Sigmoid colon (tissue), 4 donors: ENCODE results near the gene ARNT2.

Experiments
- EP300 ChIP-seq, 4 donors: sonication (generic); formaldehyde crosslinking; IDR thresholded peaks; one replicate each; pipeline ENCODE4 v1.6.1; 2017; ENCODE audit warnings: antibody characterized with exemption in 4 of 4
- POLR2A ChIP-seq, 2 donors: fragments of 450-650 bp; IDR thresholded peaks; one replicate each; pipeline ENCODE4 v1.6.1; 2016; ENCODE audit warnings: antibody characterized with exemption in 2 of 2, mild to moderate bottlenecking in 2 of 2, moderate library complexity in 2 of 2
- TF ChIP-seq, protein P1 (sequence below), 4 experiments: fragments of 450-650 bp in 3 of 4; fragments of 200-600 bp in 1 of 4; IDR thresholded peaks; one replicate each; pipeline ENCODE4 v1.5.1; 2016 to 2019; ENCODE audit warnings: antibody characterized with exemption in 4 of 4, mild to moderate bottlenecking in 3 of 4, moderate library complexity in 2 of 4

DNA sequence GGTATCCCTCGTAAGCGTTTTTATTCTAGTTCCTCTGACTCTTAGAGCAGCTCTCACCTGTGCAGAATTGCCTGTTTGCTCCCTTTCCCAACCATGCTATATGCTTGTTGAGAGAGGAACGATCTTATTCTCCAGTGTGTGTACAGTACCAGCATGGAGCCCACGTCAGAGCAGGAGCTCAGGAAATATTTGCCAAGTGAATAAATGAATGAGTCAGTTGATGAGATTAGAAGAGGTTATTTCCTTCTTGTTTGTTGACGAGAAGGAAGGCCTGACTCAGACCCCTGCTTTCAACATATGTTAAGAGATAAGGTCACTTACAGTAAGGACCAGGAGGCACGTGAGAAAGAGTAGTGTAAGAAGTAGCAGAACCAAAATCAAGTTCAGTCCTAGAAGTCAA, 184.6 kb downstream of the ARNT2 start:
- TF ChIP-seq, protein P1, sequence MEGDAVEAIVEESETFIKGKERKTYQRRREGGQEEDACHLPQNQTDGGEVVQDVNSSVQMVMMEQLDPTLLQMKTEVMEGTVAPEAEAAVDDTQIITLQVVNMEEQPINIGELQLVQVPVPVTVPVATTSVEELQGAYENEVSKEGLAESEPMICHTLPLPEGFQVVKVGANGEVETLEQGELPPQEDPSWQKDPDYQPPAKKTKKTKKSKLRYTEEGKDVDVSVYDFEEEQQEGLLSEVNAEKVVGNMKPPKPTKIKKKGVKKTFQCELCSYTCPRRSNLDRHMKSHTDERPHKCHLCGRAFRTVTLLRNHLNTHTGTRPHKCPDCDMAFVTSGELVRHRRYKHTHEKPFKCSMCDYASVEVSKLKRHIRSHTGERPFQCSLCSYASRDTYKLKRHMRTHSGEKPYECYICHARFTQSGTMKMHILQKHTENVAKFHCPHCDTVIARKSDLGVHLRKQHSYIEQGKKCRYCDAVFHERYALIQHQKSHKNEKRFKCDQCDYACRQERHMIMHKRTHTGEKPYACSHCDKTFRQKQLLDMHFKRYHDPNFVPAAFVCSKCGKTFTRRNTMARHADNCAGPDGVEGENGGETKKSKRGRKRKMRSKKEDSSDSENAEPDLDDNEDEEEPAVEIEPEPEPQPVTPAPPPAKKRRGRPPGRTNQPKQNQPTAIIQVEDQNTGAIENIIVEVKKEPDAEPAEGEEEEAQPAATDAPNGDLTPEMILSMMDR (IDR thresholded peaks at IDR 0.05), result no peak
- TF ChIP-seq POLR2A (IDR thresholded peaks at IDR 0.05) (no peak), EP300 (IDR thresholded peaks at IDR 0.05) (no peak)
